Smooth muscle cell (in vitro differentiated cells): ENCODE measurements around the gene TUBGCP6. TPM values are rescaled to one million over a fixed set of nuclear protein-coding genes. Genes with fewer than 3 reads are reported as not detected.

Experiments used
- DNase-seq: peaks from one replicate; lab custom pipeline; 2025; ENCODE audit not compliant: unreplicated experiment; lab: John Stamatoyannopoulos, UW
- H2AFZ ChIP-seq: fragments of 200-600 bp; sonication (generic); 2 replicates; pipeline ENCODE4 v1.6.0; 2016; ENCODE audit warnings: antibody characterized with exemption, low read depth, mild to moderate bottlenecking
- H3F3A ChIP-seq: fragments of 200-600 bp; sonication (generic); 2 replicates; pipeline ENCODE4 v1.6.0; 2017; ENCODE audit warnings: antibody characterized with exemption, low read depth
- H3K27ac ChIP-seq: fragments of 200-600 bp; sonication (generic); 2 replicates; pipeline ENCODE4 v1.5.1; 2016; ENCODE audit warnings: low read depth, mild to moderate bottlenecking
- H3K27me3 ChIP-seq: fragments of 200-600 bp; sonication (generic); 2 replicates; pipeline ENCODE4 v1.6.1; 2016; ENCODE audit warnings: low read depth, mild to moderate bottlenecking
- H3K36me3 ChIP-seq: fragments of 200-600 bp; sonication (generic); 2 replicates; pipeline ENCODE4 v1.5.1; 2016; ENCODE audit warnings: low read depth
- H3K4me1 ChIP-seq: fragments of 200-600 bp; sonication (generic); 2 replicates; pipeline ENCODE4 v1.5.1; 2016; ENCODE audit warnings: low read depth
- H3K4me2 ChIP-seq: fragments of 200-600 bp; sonication (generic); 2 replicates; pipeline ENCODE4 v1.6.0; 2016; ENCODE audit warnings: mild to moderate bottlenecking
- H3K4me3 ChIP-seq: fragments of 200-600 bp; sonication (generic); 2 replicates; pipeline ENCODE4 v1.5.1; 2016; ENCODE audit warnings: mild to moderate bottlenecking
- H3K79me2 ChIP-seq: fragments of 200-600 bp; sonication (generic); 2 replicates; pipeline ENCODE4 v1.6.0; 2016; ENCODE audit warnings: low read depth, mild to moderate bottlenecking
- H3K9ac ChIP-seq: fragments of 200-600 bp; sonication (generic); 2 replicates; pipeline ENCODE4 v1.6.0; 2016; ENCODE audit warnings: low read depth
- H3K9me3 ChIP-seq: fragments of 200-600 bp; sonication (generic); replicated peaks from 2 replicates; pipeline ENCODE4 v1.5.1; 2016; ENCODE audit warnings: low read depth
- H4K20me1 ChIP-seq: fragments of 200-600 bp; sonication (generic); 2 replicates; pipeline ENCODE4 v1.6.0; 2016; ENCODE audit warnings: low read depth
- WGBS: methylation state at CpG from one replicate; pipeline ENCODE4 v1.1.7; 2016; ENCODE audit warnings: low lambda C conversion rate; 5-methylcytosine and 5-hydroxymethylcytosine counted together
- polyA plus RNA-seq: library from polyadenylated mRNA; unstranded; fragments of >200 nt; fragmentation: Nextera tagmentation; extraction: Ambion mirVana; gene quantifications from 2 replicates; pipeline ENCODE4 v1.2.1, GENCODE V29; 2016
- total RNA-seq: library from RNA; depleted of rRNA; stranded (reverse); fragments of >200 nt; gene quantifications from 2 replicates; pipeline ENCODE4 v1.2.3, GENCODE V29; 2014
- TF ChIP-seq, protein P1 (sequence below): fragments of 200-600 bp; sonication (generic); IDR thresholded peaks from 2 replicates; pipeline ENCODE4 v1.5.1; 2017; ENCODE audit warnings: borderline replicate concordance, mild to moderate bottlenecking, antibody characterized with exemption; ENCODE audit not compliant: insufficient read depth, poor library complexity, severe bottlenecking

Gene TUBGCP6
- total and polyA plus RNA-seq, 2 experiments from 2014 or later = 10.0 to 22.7 TPM

GRCh38 chr22:50264104-50264745 is 19.4 kb upstream of the TUBGCP6 start:
- Histone ChIP-seq H3K27ac (no peak overlapping the region), H3K4me1 (peaks cover 8% of the 10 kb centered on the region), H2AFZ (no peak overlapping the region), H3K9me3 (no peaks in the 10 kb centered on the region), H3K4me3 (no peak overlapping the region), H3K79me2 (peaks cover 3% of the 10 kb centered on the region), H3K4me2 (no peak overlapping the region), H4K20me1 (peaks cover 10% of the 10 kb centered on the region), H3K36me3 (no peaks in the 10 kb centered on the region), H3K9ac (no peak overlapping the region), H3K27me3 (peaks cover 26% of the 10 kb centered on the region), H3F3A (no peaks in the 10 kb centered on the region)
- WGBS = 90% methylated on average over 15 of the region's 15 CpGs
- DNase-seq = no peak
- TF ChIP-seq, protein P1, sequence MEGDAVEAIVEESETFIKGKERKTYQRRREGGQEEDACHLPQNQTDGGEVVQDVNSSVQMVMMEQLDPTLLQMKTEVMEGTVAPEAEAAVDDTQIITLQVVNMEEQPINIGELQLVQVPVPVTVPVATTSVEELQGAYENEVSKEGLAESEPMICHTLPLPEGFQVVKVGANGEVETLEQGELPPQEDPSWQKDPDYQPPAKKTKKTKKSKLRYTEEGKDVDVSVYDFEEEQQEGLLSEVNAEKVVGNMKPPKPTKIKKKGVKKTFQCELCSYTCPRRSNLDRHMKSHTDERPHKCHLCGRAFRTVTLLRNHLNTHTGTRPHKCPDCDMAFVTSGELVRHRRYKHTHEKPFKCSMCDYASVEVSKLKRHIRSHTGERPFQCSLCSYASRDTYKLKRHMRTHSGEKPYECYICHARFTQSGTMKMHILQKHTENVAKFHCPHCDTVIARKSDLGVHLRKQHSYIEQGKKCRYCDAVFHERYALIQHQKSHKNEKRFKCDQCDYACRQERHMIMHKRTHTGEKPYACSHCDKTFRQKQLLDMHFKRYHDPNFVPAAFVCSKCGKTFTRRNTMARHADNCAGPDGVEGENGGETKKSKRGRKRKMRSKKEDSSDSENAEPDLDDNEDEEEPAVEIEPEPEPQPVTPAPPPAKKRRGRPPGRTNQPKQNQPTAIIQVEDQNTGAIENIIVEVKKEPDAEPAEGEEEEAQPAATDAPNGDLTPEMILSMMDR = no peak

- no peak for DNase-seq
- H3K9ac ChIP-seq = no peak overlapping the region
- no peaks in the 10 kb centered on the region for H3F3A ChIP-seq
- H3K4me2 ChIP-seq = no peak overlapping the region
- 83% methylated on average over 9 of the region's 9 CpGs for WGBS
- H4K20me1 ChIP-seq = peaks cover 4% of the 10 kb centered on the region
- H3K9me3 ChIP-seq = no peaks in the 10 kb centered on the region
- H3K4me3 ChIP-seq = no peak overlapping the region
- H3K79me2 ChIP-seq = peaks cover 4% of the 10 kb centered on the region
- peaks cover 8% of the 10 kb centered on the region for H3K4me1 ChIP-seq
- TF ChIP-seq, protein P1 = no peak
- H3K36me3 ChIP-seq = no peaks in the 10 kb centered on the region
- peaks cover 21% of the 10 kb centered on the region for H3K27me3 ChIP-seq
- H2AFZ ChIP-seq = no peak overlapping the region
- H3K27ac ChIP-seq = no peak overlapping the region
These were observed 18.3 kb upstream of the TUBGCP6 start for GRCh38 chr22:50262973-50263617.

GRCh38 chr22:50262460-50262911 is 17.7 kb upstream of the TUBGCP6 start:
- H2AFZ ChIP-seq = no peak overlapping the region
- H3K4me2 ChIP-seq = no peak overlapping the region
- H3F3A ChIP-seq = no peaks in the 10 kb centered on the region
- TF ChIP-seq, protein P1 = no peak
- H3K36me3 ChIP-seq = no peaks in the 10 kb centered on the region
- no peak overlapping the region for H3K27ac ChIP-seq
- 76% methylated on average over 7 of the region's 7 CpGs for WGBS
- peaks cover 4% of the 10 kb centered on the region for H3K79me2 ChIP-seq
- DNase-seq = no peak
- peaks cover 15% of the 10 kb centered on the region for H3K27me3 ChIP-seq
- H3K9ac ChIP-seq = no peak overlapping the region
- no peaks in the 10 kb centered on the region for H3K9me3 ChIP-seq
- H3K4me3 ChIP-seq = no peak overlapping the region
- H4K20me1 ChIP-seq = no peaks in the 10 kb centered on the region
- peaks cover 8% of the 10 kb centered on the region for H3K4me1 ChIP-seq
